Astrocyte (in vitro differentiated cells and primary cell): ENCODE measurements around the gene GH1.

Experiments
- CTCF ChIP-seq: IDR thresholded peaks from 2 replicates; pipeline ENCODE4 v1.5.1; 2011; ENCODE audit warnings: low read depth, mild to moderate bottlenecking, inconsistent platforms, low read length, moderate library complexity; ENCODE audit not compliant: insufficient read depth
- EZH2 ChIP-seq: IDR thresholded peaks from 2 replicates; pipeline ENCODE4 v1.6.1; 2012; ENCODE audit warnings: mild to moderate bottlenecking, low read length, inconsistent platforms; ENCODE audit not compliant: insufficient read depth

- TF ChIP-seq CTCF (peak; percentile 58), EZH2 (no peak)
Measured at GRCh38 chr17:63911657-63912100, 7.0 kb downstream of the GH1 start.
